Tongue (tissue), 2 donors: Measurements from ENCODE around the gene BACH2. TPM values are rescaled to one million over a fixed set of nuclear protein-coding genes. Genes with fewer than 3 reads are reported as not detected.

Source experiments
- DNase-seq: peaks from one replicate; pipeline ENCODE4 v3.0.0-alpha.2; 2015
- total RNA-seq: library from RNA; depleted of rRNA; stranded (reverse); fragments of >200 nt; gene quantifications from one replicate; pipeline ENCODE4 v1.2.3, GENCODE V29; 2014

Gene BACH2
- total RNA-seq, 1 donor from 2014 or later = 8.3 TPM

- no peak for DNase-seq
Measured at GRCh38 chr6:90093558-90094073, 203.0 kb downstream of the BACH2 start.

GRCh38 chr6:90090866-90091265 is 205.8 kb downstream of the BACH2 start:
- DNase-seq = no peak

- DNase-seq = peak; percentile 42
Measured at GRCh38 chr6:90088009-90088408, 208.6 kb downstream of the BACH2 start.

GRCh38 chr6:90087106-90087833 is 209.4 kb downstream of the BACH2 start:
- DNase-seq = no peak

- no peak for DNase-seq
Measured at GRCh38 chr6:90086517-90086916, 210.1 kb downstream of the BACH2 start.

GRCh38 chr6:90083891-90084290 is 212.8 kb downstream of the BACH2 start:
- no peak for DNase-seq

- peak; percentile 22 for DNase-seq
Measured at GRCh38 chr6:90082847-90083246, 213.8 kb downstream of the BACH2 start.

- DNase-seq = no peak
Measured at GRCh38 chr6:90080876-90081481, 215.7 kb downstream of the BACH2 start.

GRCh38 chr6:90079560-90080490 is 216.8 kb downstream of the BACH2 start:
- no peak for DNase-seq

GRCh38 chr6:90078513-90079289 is 217.9 kb downstream of the BACH2 start:
- no peak for DNase-seq

GRCh38 chr6:90076511-90077415 is 219.9 kb downstream of the BACH2 start:
- no peak for DNase-seq

GRCh38 chr6:90074161-90074850 is 222.3 kb downstream of the BACH2 start:
- no peak for DNase-seq

- no peak for DNase-seq
Measured at GRCh38 chr6:90072935-90073464, 223.6 kb downstream of the BACH2 start.

- no peak for DNase-seq
Measured at GRCh38 chr6:90072501-90072900, 224.1 kb downstream of the BACH2 start.

GRCh38 chr6:90068703-90069523 is 227.7 kb downstream of the BACH2 start:
- DNase-seq = peak; percentile 53

GRCh38 chr6:90068264-90068663 is 228.4 kb downstream of the BACH2 start:
- peak; percentile 43 for DNase-seq

- no peak for DNase-seq
Measured at GRCh38 chr6:90066697-90067096, 229.9 kb downstream of the BACH2 start.

- DNase-seq = no peak
Measured at GRCh38 chr6:90065173-90065572, 231.5 kb downstream of the BACH2 start.

- no peak for DNase-seq
Measured at GRCh38 chr6:90062667-90063066, 234.0 kb downstream of the BACH2 start.
